NOMO-1 treated with DMSO at 0.1 percent for 48 hours (cell line): ENCODE results near the gene LPGAT1.
"Not testable (repeated sequence)": the region's sequence is repeated elsewhere in the genome, so short reads cannot be mapped to it uniquely, and the experiment has no call there.

Source experiments
- DNase-seq: peaks from one replicate; lab custom pipeline; 2025; ENCODE audit not compliant: unreplicated experiment; lab: John Stamatoyannopoulos, UW

Gene LPGAT1

GRCh38 chr1:211736351-211736915, 94.1 kb downstream of the LPGAT1 start:
- DNase-seq, result no peak

GRCh38 chr1:211735208-211736170, 95.1 kb downstream of the LPGAT1 start:
- no peak for DNase-seq

DNA sequence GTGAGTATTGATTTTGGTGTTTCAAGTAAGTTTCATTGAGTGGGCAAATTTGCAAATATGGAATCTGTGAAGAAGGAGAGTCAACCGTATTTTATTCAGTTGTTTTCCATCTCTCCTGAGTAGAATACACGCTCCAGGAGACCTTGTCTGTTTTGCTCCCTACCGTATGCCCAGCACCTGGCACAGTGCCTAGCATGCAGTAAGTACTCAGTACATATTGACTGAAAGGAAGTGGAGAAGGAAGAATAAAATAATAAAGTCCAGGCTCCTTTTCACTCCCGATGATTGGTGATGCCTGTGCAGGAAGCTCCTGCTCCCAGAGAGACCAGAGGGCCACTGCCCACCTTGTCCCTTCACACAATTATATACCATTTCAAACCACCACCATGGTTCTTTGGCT, 95.8 kb downstream of the LPGAT1 start:
- no peak for DNase-seq

- DNase-seq, result no peak
Observed at GRCh38 chr1:211734359-211734758, 96.2 kb downstream of the LPGAT1 start.

DNA sequence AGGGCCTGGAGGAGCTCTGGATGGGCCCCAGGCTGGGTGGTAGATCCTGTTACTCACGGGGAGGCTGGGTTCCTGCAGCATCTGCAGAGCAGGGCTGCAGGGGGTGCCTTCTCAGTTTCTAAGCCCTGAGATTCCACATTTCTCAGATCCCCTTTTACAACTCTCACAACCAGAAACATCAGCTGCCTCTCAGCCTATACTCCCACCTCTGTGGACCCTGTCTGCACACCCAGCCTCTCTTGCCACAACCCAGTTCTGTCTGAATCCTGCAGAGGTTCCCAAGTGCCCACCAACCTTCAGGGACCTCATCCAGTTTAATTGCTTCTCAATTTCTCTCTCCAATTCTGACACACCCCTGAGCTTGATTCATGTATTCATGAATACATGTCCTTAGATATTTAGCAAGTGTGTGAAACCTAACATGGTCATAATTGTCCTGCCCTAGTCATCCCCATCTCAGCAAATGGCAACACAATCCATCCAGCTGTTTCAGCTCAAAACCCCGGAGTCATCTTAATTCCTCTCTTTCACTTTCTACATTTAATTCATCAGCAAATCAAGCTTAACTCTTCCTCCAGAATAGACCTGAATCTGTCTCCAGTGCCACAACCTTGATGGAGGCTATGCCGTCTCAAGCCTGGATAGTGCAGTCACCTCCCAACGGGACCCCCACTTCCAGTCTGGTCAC, 98.1 kb downstream of the LPGAT1 start:
- no peak for DNase-seq

DNA sequence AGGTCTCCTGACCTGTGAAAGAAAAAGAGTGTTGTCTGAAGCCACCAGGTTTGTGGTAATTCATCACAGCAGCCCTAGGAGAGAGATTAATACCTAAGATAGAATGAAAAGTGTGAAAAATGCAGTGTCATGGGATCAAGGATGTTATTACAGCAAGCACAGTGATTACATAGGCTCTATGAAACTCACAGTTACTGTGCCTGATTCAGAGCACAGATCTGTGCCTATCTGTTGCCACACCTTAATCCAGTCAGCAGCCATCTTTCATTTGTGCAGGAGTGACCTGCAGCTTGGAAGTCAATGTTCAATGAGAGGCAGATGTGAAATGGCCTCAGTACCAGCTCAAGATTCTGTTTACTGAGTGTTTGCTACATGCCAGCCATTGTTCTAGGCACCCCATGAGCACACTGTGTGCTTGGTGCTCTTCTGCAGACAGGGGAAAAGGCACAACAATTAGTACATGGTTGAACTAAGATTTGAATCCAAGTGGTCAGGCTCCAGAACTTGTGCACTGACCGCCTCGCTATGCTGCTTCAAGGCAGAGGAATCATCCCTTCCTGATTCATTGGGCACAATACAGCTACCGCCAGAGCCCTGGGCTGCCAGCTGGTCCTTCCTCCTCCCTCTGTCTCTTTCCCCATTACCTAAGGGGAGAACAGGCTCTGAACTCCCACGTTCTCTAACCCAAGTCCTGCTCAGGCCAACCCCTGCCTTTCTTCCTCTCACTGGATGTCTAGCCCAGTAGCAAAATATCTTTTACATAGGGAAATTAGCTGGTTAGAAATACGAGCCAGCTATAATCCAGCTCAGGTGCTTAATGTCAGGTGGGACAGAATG, 98.9 kb downstream of the LPGAT1 start:
- DNase-seq, result no peak

GRCh38 chr1:211730347-211730746, 100.2 kb downstream of the LPGAT1 start:
- DNase-seq, result no peak

DNA sequence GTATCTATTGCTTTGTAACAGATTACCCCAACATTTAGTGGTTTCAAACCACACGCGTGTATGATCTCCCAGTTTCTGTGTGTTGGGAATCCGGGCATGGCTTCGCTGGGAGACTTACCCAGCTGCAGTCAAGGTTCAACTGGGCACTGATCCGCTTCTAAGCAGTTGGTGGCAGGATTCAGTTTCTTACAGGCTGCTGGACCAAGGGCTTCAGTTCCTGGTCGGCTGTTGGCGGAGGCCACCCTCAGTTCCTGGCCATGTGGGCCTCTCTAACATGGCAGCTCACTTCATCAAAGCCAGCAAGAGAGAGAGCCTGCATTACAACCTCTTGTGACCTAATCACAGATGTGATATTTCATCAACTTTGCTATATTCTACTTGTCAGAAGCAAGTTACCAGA, 101.3 kb downstream of the LPGAT1 start:
- no peak for DNase-seq

DNA sequence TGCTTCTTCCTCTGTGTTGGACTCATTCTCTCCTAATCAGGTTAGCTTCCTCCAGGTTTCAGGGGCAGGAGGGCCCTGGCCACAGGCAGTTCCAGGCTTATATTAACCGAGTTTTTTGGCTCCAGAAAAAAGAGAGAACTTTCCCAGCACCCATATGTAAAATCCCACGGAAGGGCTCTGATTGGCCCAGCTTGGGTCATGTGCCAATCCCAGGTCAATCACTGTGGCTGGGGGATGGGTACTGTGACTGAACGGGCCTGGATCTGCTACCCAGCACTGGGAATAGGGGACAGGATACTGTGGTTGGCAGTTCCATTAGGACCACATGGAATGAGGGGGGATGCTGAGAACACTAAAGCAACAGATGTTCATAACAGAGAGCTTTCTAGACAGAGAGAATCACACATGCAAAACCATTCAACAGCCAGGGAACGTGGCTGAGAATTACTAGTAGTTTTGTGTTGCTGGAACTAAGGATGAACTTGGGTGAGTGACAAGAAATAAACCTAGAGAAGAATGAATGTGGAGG, 104.0 kb downstream of the LPGAT1 start:
- no peak for DNase-seq

- no peak for DNase-seq
Observed at GRCh38 chr1:211724687-211725196, 105.8 kb downstream of the LPGAT1 start.

GRCh38 chr1:211723273-211723672, 107.3 kb downstream of the LPGAT1 start:
- DNase-seq, result no peak

DNA sequence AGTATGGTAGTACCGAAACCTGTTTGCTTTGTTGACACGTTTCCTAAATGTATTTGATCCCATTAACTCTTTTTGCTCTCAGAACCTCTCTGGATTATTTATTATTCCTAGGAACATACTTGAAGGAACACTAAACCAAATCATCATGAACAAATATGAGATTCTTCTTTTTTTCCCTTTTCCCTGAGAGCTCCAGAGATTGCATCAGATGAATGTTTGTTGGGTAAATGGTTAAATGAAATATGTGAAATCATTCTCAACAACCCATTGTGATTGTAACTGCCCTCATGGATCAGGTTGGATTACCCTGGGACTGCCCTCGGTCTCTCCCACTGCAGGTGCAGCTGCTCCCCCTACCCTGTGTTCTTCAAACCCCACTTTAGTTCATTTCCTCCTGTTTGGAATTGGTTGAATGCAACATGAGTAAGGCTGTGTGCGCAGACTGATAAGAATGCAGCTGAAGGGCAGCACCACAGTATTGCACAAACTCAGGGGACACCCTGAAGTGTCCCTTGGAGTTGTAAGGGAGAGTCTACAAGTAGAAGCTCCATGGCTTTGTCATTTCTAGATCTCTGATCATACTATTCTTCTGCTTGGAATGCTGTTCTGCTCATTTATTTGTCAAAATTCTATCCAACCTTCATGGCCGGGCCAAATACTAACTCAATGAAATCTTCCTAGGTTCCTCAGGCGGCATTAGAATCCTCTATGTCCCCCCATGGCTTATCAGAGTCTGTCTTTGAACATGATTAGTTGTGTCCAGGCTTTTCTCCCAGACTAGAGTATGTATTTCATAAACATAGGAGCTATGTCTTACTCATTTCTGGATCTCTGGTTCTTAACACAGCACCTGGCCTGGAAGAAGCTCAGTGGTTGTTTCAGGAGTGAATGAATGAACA, 108.0 kb downstream of the LPGAT1 start:
- no peak for DNase-seq

GRCh38 chr1:211716555-211716954, 114.0 kb downstream of the LPGAT1 start:
- not testable (repeated sequence) for DNase-seq

DNA sequence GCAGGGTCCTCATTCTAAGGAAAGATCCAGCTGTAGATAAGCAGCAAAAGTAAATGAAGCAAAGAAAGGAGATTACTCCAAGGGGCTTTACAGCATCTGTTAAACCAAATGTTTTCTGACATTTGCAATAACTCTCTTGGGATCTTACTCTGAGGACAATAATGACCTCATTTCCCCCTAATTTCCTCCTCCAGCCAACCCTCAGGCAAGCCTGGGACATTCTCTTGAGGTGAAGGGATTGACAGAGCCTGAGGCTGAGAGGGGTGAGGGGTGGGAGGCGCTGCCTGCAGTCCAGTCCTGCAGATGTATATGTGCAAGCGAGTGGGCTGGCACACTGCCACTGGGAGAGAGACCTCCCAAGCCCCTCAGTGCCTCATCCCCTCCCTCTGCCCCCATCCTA, 114.6 kb downstream of the LPGAT1 start:
- DNase-seq, result no peak

DNA sequence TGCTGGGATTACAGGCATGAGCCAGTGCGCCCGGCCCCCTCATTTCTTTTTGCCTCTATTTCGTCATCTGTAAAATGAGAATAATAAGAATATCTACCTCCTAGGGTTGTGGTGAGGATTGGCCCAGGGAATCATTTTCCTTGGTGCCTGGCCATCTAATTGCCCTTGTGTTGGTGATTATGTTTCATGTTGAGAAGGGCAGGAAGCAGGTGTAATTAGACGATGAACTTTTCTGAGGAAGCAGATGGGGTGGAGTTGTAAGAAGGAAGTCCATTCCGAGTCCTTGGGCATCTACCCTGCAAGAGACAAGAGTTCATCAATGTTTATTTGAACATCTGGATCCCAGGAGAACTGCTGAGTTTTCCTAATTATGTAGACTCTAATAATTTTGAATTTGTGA, 116.4 kb downstream of the LPGAT1 start:
- no peak for DNase-seq

DNA sequence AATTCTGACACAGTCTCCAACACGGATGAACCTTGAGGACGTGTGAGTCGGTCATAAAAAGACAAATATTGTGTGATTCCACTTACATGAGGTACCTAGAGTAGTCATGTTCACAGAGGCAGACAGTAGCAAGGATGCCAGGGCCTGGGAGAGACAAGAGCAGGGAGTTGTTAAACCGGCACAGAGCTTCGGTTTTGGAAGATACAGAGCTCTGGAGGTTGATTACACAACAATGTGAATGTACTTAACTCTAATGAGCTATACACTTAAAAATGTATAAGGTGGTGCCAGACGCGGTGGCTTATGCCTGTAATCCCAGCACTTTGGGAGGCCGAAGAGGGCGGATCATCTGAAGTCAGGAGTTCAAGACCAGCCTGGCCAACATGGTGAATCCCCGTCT, 117.3 kb downstream of the LPGAT1 start:
- DNase-seq, result no peak

GRCh38 chr1:211711315-211711705, 119.3 kb downstream of the LPGAT1 start:
- DNase-seq, result no peak

GRCh38 chr1:211710566-211711314, 119.8 kb downstream of the LPGAT1 start:
- DNase-seq, result peak; percentile 13

DNA sequence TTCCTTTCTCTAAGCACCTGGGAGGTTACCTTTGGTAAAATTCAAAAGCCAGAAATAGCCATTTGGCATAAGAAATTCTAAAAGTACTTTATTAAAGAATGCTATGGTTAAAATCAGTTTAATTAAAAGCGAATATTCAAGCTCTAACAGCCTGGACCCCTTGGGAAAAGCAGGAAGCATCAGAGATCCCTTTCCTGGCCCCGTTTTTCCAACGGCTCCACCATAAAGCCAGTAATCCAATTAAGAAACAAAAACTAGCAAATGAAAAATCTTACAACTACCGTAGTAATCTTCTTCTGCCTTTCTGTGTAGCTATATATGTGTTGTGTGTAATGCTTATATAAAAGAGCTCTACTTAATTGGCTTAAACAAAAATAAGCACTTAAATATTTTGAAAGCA, 121.6 kb downstream of the LPGAT1 start:
- no peak for DNase-seq
